Neural crest cell (in vitro differentiated cells): ENCODE results near the gene DAG1. TPM values are rescaled to one million over a fixed set of nuclear protein-coding genes. Genes with fewer than 3 reads are reported as not detected.
A peak's percentile ranks its signal among the peaks of the same experiment; 100 is the strongest.

ENCODE experiments used
- DNase-seq: peaks from one replicate; pipeline ENCODE4 v3.0.0; 2021; ENCODE audit warnings: low read depth, mixed read lengths, low spot score
- H3K27ac Mint-ChIP-seq: one replicate; pipeline ENCODE4 v1.8.0; 2021; ENCODE audit warnings: mild to moderate bottlenecking, mixed read lengths; ENCODE audit not compliant: unreplicated experiment
- H3K27me3 Mint-ChIP-seq: 2 replicates; pipeline ENCODE4 v1.8.0; 2021; ENCODE audit warnings: low read depth, mild to moderate bottlenecking, mixed read lengths
- H3K36me3 Mint-ChIP-seq: 2 replicates; pipeline ENCODE4 v1.8.0; 2021; ENCODE audit warnings: low read depth, mild to moderate bottlenecking, mixed read lengths
- H3K4me1 Mint-ChIP-seq: 2 replicates; pipeline ENCODE4 v1.8.0; 2021; ENCODE audit warnings: mixed read lengths
- H3K4me3 Mint-ChIP-seq: one replicate; pipeline ENCODE4 v1.8.0; 2021; ENCODE audit warnings: mild to moderate bottlenecking, mixed read lengths
- H3K9me3 Mint-ChIP-seq: 2 replicates; pipeline ENCODE4 v1.8.0; 2021; ENCODE audit warnings: mixed read lengths
- CTCF ChIP-seq: fragments of 200-600 bp; sonication (generic); conservative IDR thresholded peaks from 2 replicates; pipeline ENCODE4 v1.5.0; 2021; ENCODE audit warnings: antibody characterized with exemption, mild to moderate bottlenecking
- total RNA-seq: library from RNA; stranded (reverse); gene quantifications from 2 replicates; pipeline ENCODE4 v1.2.1, GENCODE V29; 2021

The DAG1 gene
- total RNA-seq, 1 donor from 2014 or later: 98.6 TPM

DNA sequence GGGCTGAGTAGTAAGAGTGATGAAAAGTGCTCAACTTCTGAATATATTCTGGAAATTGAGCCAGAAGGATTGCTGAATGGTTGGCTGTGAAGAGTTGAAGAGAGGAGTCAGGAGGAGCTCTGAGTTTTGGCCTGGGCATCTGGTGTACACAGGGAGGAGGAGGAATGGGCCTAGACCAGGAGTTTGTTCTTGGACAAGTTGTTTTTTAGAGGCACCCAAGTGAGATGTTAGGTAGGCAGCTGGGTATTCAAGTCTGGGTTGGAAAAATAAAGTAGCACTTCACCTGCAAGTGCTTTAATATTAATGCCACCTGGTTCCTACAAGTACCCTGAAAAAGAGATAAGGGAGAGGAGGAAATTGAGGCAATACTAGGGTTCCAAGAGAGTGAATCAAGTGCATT, 98.9 kb downstream of the DAG1 start:
- TF ChIP-seq CTCF: no peak
- no peaks in the 10 kb centered on the region for H3K27me3 Mint-ChIP-seq
- H3K4me1 Mint-ChIP-seq: no peaks in the 10 kb centered on the region
- peak overlapping the region; percentile 40 for H3K27ac Mint-ChIP-seq
- no peak for DNase-seq
- H3K4me3 Mint-ChIP-seq: no peak overlapping the region
- no peaks in the 10 kb centered on the region for H3K9me3 Mint-ChIP-seq
- no peaks in the 10 kb centered on the region for H3K36me3 Mint-ChIP-seq

GRCh38 chr3:49570028-49570654, 100.1 kb downstream of the DAG1 start:
- DNase-seq: no peak
- no peaks in the 10 kb centered on the region for H3K4me1 Mint-ChIP-seq
- no peaks in the 10 kb centered on the region for H3K36me3 Mint-ChIP-seq
- no peak overlapping the region for H3K27ac Mint-ChIP-seq
- TF ChIP-seq CTCF: no peak
- H3K4me3 Mint-ChIP-seq: no peak overlapping the region
- no peaks in the 10 kb centered on the region for H3K9me3 Mint-ChIP-seq
- H3K27me3 Mint-ChIP-seq: no peaks in the 10 kb centered on the region

DNA sequence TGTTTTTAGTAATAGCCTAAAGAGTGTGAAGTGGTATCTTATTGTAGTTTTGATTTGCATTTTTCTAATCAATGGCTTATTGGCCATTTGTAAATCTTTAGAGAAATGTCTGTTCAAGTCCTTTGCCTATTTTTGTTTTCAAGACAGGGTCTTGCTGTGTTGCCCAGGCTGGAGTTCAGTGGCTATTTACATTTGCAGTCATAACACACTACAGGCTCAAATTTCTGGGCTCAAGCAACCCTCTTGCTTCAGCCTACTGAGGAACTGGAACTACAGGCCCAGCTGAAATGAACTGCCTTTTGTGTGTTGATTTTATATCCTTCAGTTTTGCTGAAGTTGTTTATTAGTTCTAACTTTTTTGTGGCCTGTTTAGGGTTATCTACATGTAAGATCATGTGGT, 112.1 kb downstream of the DAG1 start:
- no peaks in the 10 kb centered on the region for H3K27me3 Mint-ChIP-seq
- no peaks in the 10 kb centered on the region for H3K36me3 Mint-ChIP-seq
- no peak for DNase-seq
- no peak for TF ChIP-seq CTCF
- no peak overlapping the region for H3K4me3 Mint-ChIP-seq
- H3K9me3 Mint-ChIP-seq: no peaks in the 10 kb centered on the region
- no peak overlapping the region for H3K27ac Mint-ChIP-seq
- H3K4me1 Mint-ChIP-seq: no peaks in the 10 kb centered on the region

Other genes with a start within 250 kb of the DAG1 start
- gene C3orf62, start 193.0 kb upstream of the DAG1 start, total RNA-seq: 9.2 and 9.8 TPM in 2 replicates
- gene USP4, start 130.2 kb upstream of the DAG1 start, total RNA-seq: 39.3 and 41.5 TPM in 2 replicates
- gene GPX1, start 111.9 kb upstream of the DAG1 start, total RNA-seq: 165 and 172 TPM in 2 replicates
- 354 and 361 TPM in 2 replicates for gene RHOA, start 58.3 kb upstream of the DAG1 start, total RNA-seq
- 9.6 and 12.4 TPM in 2 replicates for gene TCTA, start 57.8 kb upstream of the DAG1 start, total RNA-seq
- 10.2 and 14.0 TPM in 2 replicates for gene AMT, start 47.8 kb upstream of the DAG1 start, total RNA-seq
- gene NICN1, start 40.9 kb upstream of the DAG1 start, total RNA-seq: 19.5 and 23.4 TPM in 2 replicates
- gene BSN, start 84.2 kb downstream of the DAG1 start, total RNA-seq: 6.1 and 6.5 TPM in 2 replicates
- 150 and 162 TPM in 2 replicates for gene APEH, start 204.1 kb downstream of the DAG1 start, total RNA-seq
- gene MST1, start 219.2 kb downstream of the DAG1 start, total RNA-seq: 15.0 and 18.1 TPM in 2 replicates
- gene RNF123, start 219.3 kb downstream of the DAG1 start, total RNA-seq: 42.4 and 44.9 TPM in 2 replicates
- 0.89 and 0.96 TPM in 2 replicates for gene AMIGO3, start 249.4 kb downstream of the DAG1 start, total RNA-seq